ENCODE results near the gene SFXN5. TPM values are rescaled to one million over a fixed set of nuclear protein-coding genes. Genes with fewer than 3 reads are reported as not detected.

SFXN5 gene
- total and polyA plus RNA-seq, 2 of the 4 experiments (the other 2 are of a cell fraction), result 8.6 to 17.0 TPM

DNA sequence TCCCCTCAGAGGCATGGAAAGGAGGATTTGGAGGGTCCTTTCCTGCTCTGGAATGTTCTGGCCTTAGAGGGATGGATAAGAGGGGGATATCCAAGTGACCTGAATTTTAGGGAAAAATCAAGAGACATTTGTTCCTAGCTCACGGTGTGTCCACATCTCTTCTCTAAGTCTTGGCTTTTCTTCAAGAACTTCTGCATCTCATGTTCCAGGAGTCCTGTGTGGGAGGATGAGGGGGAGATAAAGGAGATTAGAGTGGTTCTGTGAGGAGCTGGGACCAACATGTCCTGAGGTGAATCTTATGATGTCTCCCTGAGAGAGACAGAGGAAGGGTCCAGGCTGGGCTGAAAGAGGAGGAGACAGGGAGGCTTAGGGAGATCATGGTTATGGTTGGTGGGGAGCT, 142.5 kb downstream of the SFXN5 start:
- no peak overlapping the region for H3K23ac ChIP-seq (ENCODE audit: low read depth, low read length)
- no peak overlapping the region for H2BK120ac ChIP-seq (ENCODE audit: low read depth, low read length)
- CTCF ChIA-PET, result no interaction called here
- H3K9me3 ChIP-seq (ENCODE audit: control insufficient read depth, insufficient read depth, low read length), result peaks cover 8% of the 10 kb centered on the region
- peaks cover 8% of the 10 kb centered on the region; the same call in 1 of the 2 replicates for H4K20me1 ChIP-seq (ENCODE audit: insufficient read depth, low read length)
- H3K9me1 ChIP-seq (ENCODE audit: insufficient read depth, low read length), result peaks cover 7% of the 10 kb centered on the region; the same call in 1 of the 2 replicates
- H3K4me2 ChIP-seq (ENCODE audit: low read depth, low read length), result no peak overlapping the region
- dilution Hi-C loops (cut with HindIII; ENCODE audit: low sequenced_read_pairs, unreplicated experiment) (no loop called here), intact Hi-C loops (cut with micrococcal nuclease) (no loop called here), in situ Hi-C loops (cut with MboI; ENCODE audit: low sequenced_read_pairs) (no loop called here)
- no peak overlapping the region for H4K91ac ChIP-seq (ENCODE audit: insufficient read depth, low read depth, low read length)
- H2BK5ac ChIP-seq (ENCODE audit: low read depth, low read length, poor library complexity, severe bottlenecking), result no peak overlapping the region
- H3K4ac ChIP-seq (ENCODE audit: low read depth, low read length), result no peak overlapping the region
- peaks cover 2% of the 10 kb centered on the region for H3K4me1 ChIP-seq (ENCODE audit: control insufficient read depth, insufficient read depth, low read length)
- ATAC-seq (ENCODE audit: low read depth), result no peak
- no peak for TF ChIP-seq NFE2L2 (IDR thresholded peaks at IDR 0.05; ENCODE audit: low read depth, low read length)
- no peak for TF ChIP-seq ELK1 (IDR thresholded peaks at IDR 0.05; ENCODE audit: borderline replicate concordance, low read depth, low read length)
- no peak for TF ChIP-seq POLR2A (IDR thresholded peaks at IDR 0.05; ENCODE audit: low read depth, low read length)
- TF ChIP-seq, protein P1, sequence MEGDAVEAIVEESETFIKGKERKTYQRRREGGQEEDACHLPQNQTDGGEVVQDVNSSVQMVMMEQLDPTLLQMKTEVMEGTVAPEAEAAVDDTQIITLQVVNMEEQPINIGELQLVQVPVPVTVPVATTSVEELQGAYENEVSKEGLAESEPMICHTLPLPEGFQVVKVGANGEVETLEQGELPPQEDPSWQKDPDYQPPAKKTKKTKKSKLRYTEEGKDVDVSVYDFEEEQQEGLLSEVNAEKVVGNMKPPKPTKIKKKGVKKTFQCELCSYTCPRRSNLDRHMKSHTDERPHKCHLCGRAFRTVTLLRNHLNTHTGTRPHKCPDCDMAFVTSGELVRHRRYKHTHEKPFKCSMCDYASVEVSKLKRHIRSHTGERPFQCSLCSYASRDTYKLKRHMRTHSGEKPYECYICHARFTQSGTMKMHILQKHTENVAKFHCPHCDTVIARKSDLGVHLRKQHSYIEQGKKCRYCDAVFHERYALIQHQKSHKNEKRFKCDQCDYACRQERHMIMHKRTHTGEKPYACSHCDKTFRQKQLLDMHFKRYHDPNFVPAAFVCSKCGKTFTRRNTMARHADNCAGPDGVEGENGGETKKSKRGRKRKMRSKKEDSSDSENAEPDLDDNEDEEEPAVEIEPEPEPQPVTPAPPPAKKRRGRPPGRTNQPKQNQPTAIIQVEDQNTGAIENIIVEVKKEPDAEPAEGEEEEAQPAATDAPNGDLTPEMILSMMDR (conservative IDR thresholded peaks at IDR 0.05; ENCODE audit: low read depth, low read length), result no peak
- no peak for TF ChIP-seq MAZ (IDR thresholded peaks at IDR 0.05; ENCODE audit: borderline replicate concordance, low read depth, low read length)
- TF ChIP-seq CEBPB (IDR thresholded peaks at IDR 0.05; ENCODE audit: low read depth, low read length), result no peak
- no peak for TF ChIP-seq BHLHE40 (IDR thresholded peaks at IDR 0.05; ENCODE audit: low read depth, low read length)
- no peak for TF ChIP-seq FOS (IDR thresholded peaks at IDR 0.05; ENCODE audit: low read depth, low read length)
- no peak for TF ChIP-seq RAD21 (IDR thresholded peaks at IDR 0.05; ENCODE audit: low read length)
- TF ChIP-seq RFX5 (IDR thresholded peaks at IDR 0.05; ENCODE audit: low read depth, low read length), result no peak
- no peak for TF ChIP-seq MXI1 (IDR thresholded peaks at IDR 0.05; ENCODE audit: borderline replicate concordance, low read depth, low read length)
- peaks cover 81% of the 10 kb centered on the region for H3K27me3 ChIP-seq (ENCODE audit: control insufficient read depth, insufficient read depth, low read length)
- no peak overlapping the region for H3K56ac ChIP-seq (ENCODE audit: extremely low read depth, insufficient read depth, low read length)
- H2BK20ac ChIP-seq (ENCODE audit: low read depth, low read length), result no peak overlapping the region
- no peak overlapping the region for H2BK15ac ChIP-seq (ENCODE audit: low read depth, low read length)
- no peak overlapping the region for H3K4me3 ChIP-seq (ENCODE audit: insufficient read depth, low read depth, low read length)
- no peak overlapping the region for H4K8ac ChIP-seq (ENCODE audit: low read depth in 2 of 2, low read length in 2 of 2)
- H3K27ac ChIP-seq (ENCODE audit: insufficient read depth, low read length), result no peak overlapping the region
- no peak overlapping the region for H2AK5ac ChIP-seq (ENCODE audit: low read depth, low read length)
- no peak overlapping the region for H2AK9ac ChIP-seq (replicated peaks; ENCODE audit: low read depth, low read length, poor library complexity)
- H3K18ac ChIP-seq (ENCODE audit: low read depth, low read length), result no peak overlapping the region
- no peak overlapping the region for H4K5ac ChIP-seq (ENCODE audit: low read depth, low read length)
- POLR2A ChIA-PET (ENCODE audit: unreplicated experiment), result no interaction called here
- H3K9ac ChIP-seq (ENCODE audit: low read depth, low read length), result no peak overlapping the region
- H3K36me3 ChIP-seq (ENCODE audit: control insufficient read depth, insufficient read depth, low read length), result no peaks in the 10 kb centered on the region
- no CpG with 5 or more reads among the region's 1 CpG for WGBS, 2 experiments (ENCODE audit: extremely low coverage in 2 of 2, insufficient read length in 1 of 2)
- no peak overlapping the region for H3K14ac ChIP-seq (replicated peaks; ENCODE audit: low read depth, low read length)
- H2AFZ ChIP-seq (replicated peaks; ENCODE audit: low read length, poor library complexity), result no peak overlapping the region
- no TSS peak for BruUV-seq (replicated peaks)
- no peaks in the 10 kb centered on the region for H3K79me1 ChIP-seq (ENCODE audit: low read depth in 1 of 2, low read length in 2 of 2)
- DNase-seq, result no peak

Measured in IMR-90 (cell line).